ENCODE results near the gene RCBTB1. TPM values are rescaled to one million over a fixed set of nuclear protein-coding genes. Genes with fewer than 3 reads are reported as not detected.

RCBTB1 gene
- total and polyA plus RNA-seq, 7 donors = 4.2 to 20.7 (median 10.2) TPM

GRCh38 chr13:49536144-49536873, 49.0 kb downstream of the RCBTB1 start:
- Histone ChIP-seq H3K27me3 (no peaks in the 10 kb centered on the region), H3K36me3 (peaks cover 0 to 32% (median 8%) of the 10 kb centered on the region in 4 donors), H3K27ac (no peak overlapping the region), H3K9me3 (no peaks in the 10 kb centered on the region), H3K4me3 (no peak overlapping the region), H3K4me1 (peaks cover 0 to 6% (median 4%) of the 10 kb centered on the region in 4 donors)
- WGBS, 2 donors = 53 to 70% methylated on average over 7 of the region's 7 CpGs
- no peak for DNase-seq
- intact Hi-C loops (cut with DNase I) = no loop called here
- no peak for TF ChIP-seq POLR2AphosphoS5 (IDR thresholded peaks at IDR 0.05)
- no peak for TF ChIP-seq CTCF (IDR thresholded peaks at IDR 0.05)
- no peak for TF ChIP-seq POLR2A (IDR thresholded peaks at IDR 0.05)
- TF ChIP-seq EP300 (IDR thresholded peaks at IDR 0.05) = no peak

- H3K9me3 ChIP-seq = no peaks in the 10 kb centered on the region
- 49 to 78% methylated on average over 7 of the region's 7 CpGs for WGBS, 2 donors
- peaks cover 0 to 17% (median 5%) of the 10 kb centered on the region in 4 donors for H3K36me3 ChIP-seq
- H3K27ac ChIP-seq = no peak overlapping the region
- TF ChIP-seq CTCF (IDR thresholded peaks at IDR 0.05) (no peak), POLR2A (IDR thresholded peaks at IDR 0.05) (no peak), POLR2AphosphoS5 (IDR thresholded peaks at IDR 0.05) (no peak), EP300 (IDR thresholded peaks at IDR 0.05) (no peak)
- H3K4me3 ChIP-seq = no peak overlapping the region
- peaks cover 0 to 6% (median 2%) of the 10 kb centered on the region in 4 donors for H3K4me1 ChIP-seq
- no peak for DNase-seq
- H3K27me3 ChIP-seq = no peaks in the 10 kb centered on the region
- intact Hi-C loops (cut with DNase I) = no loop called here
Measured at GRCh38 chr13:49533591-49534269, 51.6 kb downstream of the RCBTB1 start.

GRCh38 chr13:49533011-49533410, 52.3 kb downstream of the RCBTB1 start:
- TF ChIP-seq POLR2A (IDR thresholded peaks at IDR 0.05) = no peak
- no peak for TF ChIP-seq EP300 (IDR thresholded peaks at IDR 0.05)
- TF ChIP-seq POLR2AphosphoS5 (IDR thresholded peaks at IDR 0.05) = no peak
- no peak for TF ChIP-seq CTCF (IDR thresholded peaks at IDR 0.05)
- Histone ChIP-seq H3K4me1 (peaks cover 0 to 6% (median 2%) of the 10 kb centered on the region in 4 donors), H3K36me3 (peaks cover 0 to 19% (median 6%) of the 10 kb centered on the region in 4 donors), H3K4me3 (no peak overlapping the region), H3K9me3 (no peaks in the 10 kb centered on the region), H3K27ac (no peak overlapping the region), H3K27me3 (no peaks in the 10 kb centered on the region)
- DNase-seq = no peak
- intact Hi-C loops (cut with DNase I) = no loop called here

- TF ChIP-seq POLR2A (IDR thresholded peaks at IDR 0.05) (no peak), POLR2AphosphoS5 (IDR thresholded peaks at IDR 0.05) (no peak), CTCF (IDR thresholded peaks at IDR 0.05) (no peak), EP300 (IDR thresholded peaks at IDR 0.05) (no peak)
- H3K9me3 ChIP-seq = no peaks in the 10 kb centered on the region
- no peak for DNase-seq
- intact Hi-C loops (cut with DNase I) = no loop called here
- no peak overlapping the region for H3K27ac ChIP-seq
- 71 to 91% methylated on average over 1 of the region's 1 CpG for WGBS, 2 donors
- peaks cover 0 to 6% (median 2%) of the 10 kb centered on the region in 4 donors for H3K4me1 ChIP-seq
- no peak overlapping the region for H3K4me3 ChIP-seq
- H3K27me3 ChIP-seq = no peaks in the 10 kb centered on the region
- peaks cover 0 to 20% (median 6%) of the 10 kb centered on the region in 4 donors for H3K36me3 ChIP-seq
Measured at GRCh38 chr13:49532593-49532992, 52.8 kb downstream of the RCBTB1 start.
